GM21723 (cell line): ENCODE measurements around the gene AMIGO3.
"Not testable (repeated sequence)": the region's sequence is repeated elsewhere in the genome, so short reads cannot be mapped to it uniquely, and the experiment has no call there.

ENCODE experiments used
- ATAC-seq: cut with Tn5 transposase; IDR thresholded peaks from one replicate; pipeline ENCODE4 v1.9.1; 2021; ENCODE audit warnings: mild to moderate bottlenecking, moderate library complexity; ENCODE audit not compliant: unreplicated experiment

AMIGO3 gene

DNA sequence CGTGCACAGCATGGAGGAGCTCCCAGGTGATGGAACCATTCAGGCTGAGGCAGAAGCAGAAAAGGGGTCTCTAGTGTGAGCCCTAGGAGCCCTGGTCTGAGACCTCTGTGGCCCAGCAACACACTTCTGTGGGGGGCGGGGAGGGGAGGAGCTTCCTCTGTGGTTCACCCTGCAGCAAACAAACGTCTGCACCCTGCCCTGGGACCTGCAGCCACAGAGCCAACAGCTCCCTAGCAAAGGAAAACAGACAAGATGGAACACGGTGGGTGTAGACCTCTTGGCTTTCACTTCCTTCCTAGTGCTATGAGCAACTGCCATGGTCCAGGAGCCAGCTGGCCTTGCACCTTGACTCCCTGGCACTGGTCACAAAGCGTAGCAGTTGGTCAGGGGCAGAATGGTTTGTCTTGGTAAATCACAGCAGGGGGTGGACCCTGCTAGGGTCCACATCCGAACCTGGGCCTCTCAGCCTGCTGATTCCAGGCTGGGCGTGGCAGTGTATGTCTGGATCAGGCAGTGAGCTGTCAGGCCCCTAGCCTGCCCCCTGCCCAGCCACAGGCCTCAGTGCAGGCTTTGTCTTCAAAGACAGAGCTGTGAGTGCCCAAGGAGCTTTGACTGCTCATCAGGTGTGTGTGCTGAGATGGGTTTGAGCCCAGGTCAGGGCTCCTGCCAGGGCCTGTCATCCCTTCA is 6.7 kb downstream of the AMIGO3 start:
- ATAC-seq: no peak

GRCh38 chr3:49712166-49712565 is 7.3 kb downstream of the AMIGO3 start:
- ATAC-seq: no peak

- ATAC-seq: no peak
Observed at GRCh38 chr3:49711489-49711888, 8.0 kb downstream of the AMIGO3 start.

DNA sequence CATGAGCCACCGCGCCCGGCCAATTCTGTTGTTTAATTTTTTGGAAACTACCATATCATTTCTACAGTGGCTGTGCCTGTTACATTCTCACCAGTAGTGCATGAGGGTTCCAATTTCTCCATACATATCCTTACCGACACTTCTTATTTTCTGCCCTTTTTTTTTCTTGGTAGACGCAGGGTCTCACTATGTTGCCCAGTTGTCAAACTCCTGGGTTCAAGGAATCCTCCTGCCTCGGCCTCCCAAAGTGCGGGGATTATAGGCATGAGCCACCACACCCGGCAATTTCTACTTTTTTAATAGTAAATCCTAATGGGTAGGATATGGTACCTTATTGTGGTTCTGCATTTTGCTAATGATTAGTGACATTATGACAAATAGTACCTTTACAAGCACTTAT is 9.6 kb downstream of the AMIGO3 start:
- no peak for ATAC-seq

GRCh38 chr3:49707113-49707480 is 12.4 kb downstream of the AMIGO3 start:
- no peak for ATAC-seq

DNA sequence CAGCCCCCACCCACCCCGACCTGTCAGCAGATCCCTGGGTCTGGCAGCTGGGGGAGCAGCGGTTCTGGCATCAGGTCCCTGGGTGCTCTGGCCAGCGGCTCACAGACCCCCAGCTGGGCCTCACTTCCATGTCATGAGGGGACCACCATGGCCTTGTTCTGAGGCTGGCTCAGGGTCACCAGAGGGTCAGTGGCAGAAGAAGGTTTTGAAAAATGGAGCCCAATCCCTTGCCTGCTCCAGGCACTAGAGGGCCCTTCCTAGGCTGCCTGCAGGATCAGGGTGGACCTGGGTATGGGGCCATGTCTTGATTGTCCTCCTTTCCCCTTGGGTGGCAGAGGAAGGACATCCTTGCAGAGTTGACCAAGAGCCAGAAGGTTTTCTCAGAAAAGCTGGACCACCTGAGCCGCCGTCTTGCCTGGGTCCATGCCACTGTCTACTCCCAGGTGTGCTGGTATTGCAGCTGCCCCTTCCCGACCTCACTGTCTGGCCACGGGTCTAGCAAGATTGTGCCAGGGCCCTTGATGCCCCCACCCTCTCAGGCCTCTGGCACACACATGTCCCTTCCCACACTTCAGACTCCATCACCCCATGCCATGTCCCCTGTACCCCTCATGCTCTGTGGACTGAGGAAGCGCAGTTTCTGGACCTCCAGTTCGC is 12.9 kb downstream of the AMIGO3 start:
- no peak for ATAC-seq

GRCh38 chr3:49705390-49705960 is 14.0 kb downstream of the AMIGO3 start:
- no peak for ATAC-seq

GRCh38 chr3:49704629-49705028 is 14.9 kb downstream of the AMIGO3 start:
- ATAC-seq: no peak

DNA sequence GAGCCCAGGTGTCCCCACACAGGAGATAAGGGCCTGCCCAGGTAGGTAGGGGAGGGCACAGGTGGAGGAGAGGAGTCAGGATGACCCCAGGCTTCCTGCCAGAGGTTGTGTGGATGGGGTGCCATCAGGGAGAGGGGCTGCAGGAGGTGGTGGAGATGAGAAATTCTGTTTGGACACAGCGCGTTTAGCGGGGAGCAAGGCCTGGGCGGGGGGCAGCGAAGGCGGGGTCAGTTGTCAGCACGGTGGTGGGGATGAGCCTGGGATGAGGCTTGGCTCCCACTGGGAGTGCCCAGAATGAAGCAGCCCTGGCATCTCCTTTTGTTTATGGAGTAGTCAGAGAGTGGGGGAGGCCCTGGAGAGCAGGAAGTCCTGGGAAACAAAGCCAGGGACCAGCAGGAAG is 15.5 kb downstream of the AMIGO3 start:
- ATAC-seq: no peak

- ATAC-seq: peak; percentile 70
Observed at GRCh38 chr3:49703443-49703927, 16.0 kb downstream of the AMIGO3 start.

- ATAC-seq: no peak
Observed at GRCh38 chr3:49702672-49703071, 16.8 kb downstream of the AMIGO3 start.

- no peak for ATAC-seq
Observed at GRCh38 chr3:49701388-49702077, 18.0 kb downstream of the AMIGO3 start.

DNA sequence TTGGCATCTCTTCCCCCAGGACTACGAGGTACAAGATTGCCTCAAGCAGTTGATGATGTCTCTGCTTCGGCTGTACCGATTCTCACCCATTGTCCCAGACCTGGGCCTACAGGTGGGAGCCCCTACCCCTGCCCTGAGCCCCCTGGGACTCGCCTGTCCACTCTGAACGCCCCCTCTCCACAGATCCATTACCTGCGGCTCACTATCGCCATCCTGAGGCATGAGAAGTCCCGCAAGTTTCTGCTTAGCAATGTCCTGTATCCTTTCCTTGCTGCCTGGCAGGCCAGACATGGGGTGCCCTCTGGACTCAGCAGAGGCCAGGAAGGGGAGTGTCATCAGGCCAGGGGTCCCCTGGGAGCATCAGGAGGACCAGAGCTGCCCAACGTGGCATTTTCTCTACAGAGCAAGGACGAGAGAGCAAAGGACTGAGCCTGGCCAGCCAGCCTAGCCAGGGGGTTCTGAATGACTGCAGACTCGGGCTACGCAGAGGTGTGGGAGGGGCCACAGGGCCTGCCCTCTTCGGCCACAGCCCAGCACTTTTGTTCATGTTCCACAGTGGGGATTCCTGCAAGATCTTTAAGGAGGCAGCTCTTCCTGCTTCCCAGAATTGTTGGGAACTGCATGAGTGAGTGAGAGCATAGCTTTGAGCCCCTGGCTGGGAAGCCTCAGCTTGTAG is 18.9 kb downstream of the AMIGO3 start:
- ATAC-seq: no peak

DNA sequence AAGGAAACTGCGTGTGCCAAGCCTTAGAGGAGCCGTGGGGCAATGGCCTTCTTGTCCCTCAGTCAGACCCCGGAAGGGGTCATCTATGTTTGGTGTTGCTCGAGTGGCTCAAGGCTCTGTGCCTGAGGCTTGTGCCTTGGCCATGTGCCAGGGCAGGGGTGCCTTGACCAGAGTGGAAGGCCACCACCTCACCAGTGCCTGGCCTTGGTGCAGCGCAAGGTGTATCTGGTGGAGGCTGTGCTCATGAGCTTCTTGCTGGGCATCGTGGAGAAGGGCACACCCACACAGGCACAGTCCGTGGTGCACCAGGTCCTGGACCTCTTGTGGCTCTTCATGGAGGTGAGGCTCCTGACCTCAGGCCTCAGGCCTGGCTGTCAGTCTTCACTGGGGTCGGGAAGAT is 19.5 kb downstream of the AMIGO3 start:
- no peak for ATAC-seq

- no peak for ATAC-seq
Observed at GRCh38 chr3:49699281-49699979, 20.1 kb downstream of the AMIGO3 start.

DNA sequence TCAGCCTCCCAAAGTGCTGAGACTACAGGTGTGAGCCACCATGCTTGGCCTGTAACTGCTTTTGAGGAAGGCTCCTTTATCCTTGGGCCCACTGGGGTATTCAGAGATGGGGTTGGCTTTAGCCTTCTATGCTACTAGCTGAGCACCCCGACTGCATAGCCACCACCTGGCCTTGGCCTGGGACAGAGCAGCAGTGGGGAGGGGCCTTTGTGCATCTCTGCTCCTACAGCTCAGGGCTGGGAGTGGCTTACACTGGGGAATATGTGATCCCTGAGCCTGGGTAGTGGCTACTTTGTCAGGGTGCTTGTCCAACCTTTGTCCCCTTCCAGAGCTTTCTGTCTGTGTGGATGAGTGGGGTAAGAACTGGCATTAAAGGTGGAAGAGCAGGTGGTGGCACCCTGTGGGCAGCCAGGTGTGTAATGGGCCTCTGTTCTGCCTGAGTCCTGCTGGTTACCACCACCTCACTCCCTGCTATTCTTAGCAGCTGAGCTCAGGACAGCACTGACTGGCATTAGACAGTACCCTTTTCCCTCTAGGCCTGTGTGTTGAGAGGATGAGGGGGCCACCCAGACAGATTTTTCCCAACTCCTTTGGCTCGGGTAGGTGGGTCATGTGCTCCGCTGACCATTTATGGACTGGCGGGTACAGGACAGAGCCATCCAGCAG is 24.0 kb downstream of the AMIGO3 start:
- ATAC-seq: not testable (repeated sequence)

DNA sequence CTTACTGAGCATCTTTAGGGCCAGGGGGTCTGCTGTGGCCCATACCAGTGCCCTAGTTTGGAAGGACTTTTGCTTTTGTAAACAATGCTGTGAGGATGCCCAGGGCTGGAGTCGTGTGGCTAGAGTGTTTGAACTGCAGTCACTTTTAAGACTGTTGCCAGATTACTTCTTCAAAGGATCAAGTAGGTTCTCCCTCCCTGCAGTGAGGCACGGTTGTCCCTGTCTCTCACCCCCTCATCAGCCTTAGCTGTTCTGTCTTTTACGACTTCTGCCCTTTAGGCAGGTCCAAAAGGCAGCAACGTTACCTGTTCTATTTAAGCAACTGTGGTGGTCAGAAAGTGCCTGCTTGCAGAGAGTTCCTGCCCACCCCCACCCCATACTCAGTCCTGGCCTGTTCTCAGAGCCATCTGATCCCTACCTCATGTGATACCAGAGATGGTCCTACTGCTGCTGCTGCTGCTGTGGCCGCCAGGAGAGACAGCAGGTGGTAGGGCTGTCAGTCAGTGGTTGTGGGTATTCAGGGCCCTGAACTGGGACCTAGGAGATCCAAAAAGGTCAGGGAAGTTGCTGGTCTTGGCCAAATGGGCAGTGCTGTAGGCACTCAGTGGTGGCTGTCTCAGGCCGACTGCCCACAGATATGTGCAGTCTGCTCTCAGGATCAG is 24.9 kb downstream of the AMIGO3 start:
- ATAC-seq: not testable (repeated sequence)

GRCh38 chr3:49691481-49691880 is 28.0 kb downstream of the AMIGO3 start:
- not testable (repeated sequence) for ATAC-seq

GRCh38 chr3:49690856-49691255 is 28.6 kb downstream of the AMIGO3 start:
- not testable (repeated sequence) for ATAC-seq
